Suprapubic skin (tissue), 4 donors: Measurements from ENCODE around the gene YIPF2. TPM values are rescaled to one million over a fixed set of nuclear protein-coding genes. Genes with fewer than 3 reads are reported as not detected.

Experiments used
- DNase-seq, 2 donors: peaks; one replicate each; pipeline ENCODE4 v3.0.0-alpha.2; 2019; ENCODE audit warnings: low spot score in 2 of 2
- H3K27ac ChIP-seq: fragments of 200-600 bp; sonication (generic); one replicate; pipeline ENCODE4 v1.5.1; 2019
- H3K27me3 ChIP-seq: fragments of 200-600 bp; sonication (generic); one replicate; pipeline ENCODE4 v1.5.1; 2019
- H3K36me3 ChIP-seq: fragments of 200-600 bp; sonication (generic); one replicate; pipeline ENCODE4 v1.5.1; 2019
- H3K4me1 ChIP-seq: fragments of 200-600 bp; sonication (generic); one replicate; pipeline ENCODE4 v1.5.1; 2019
- H3K4me3 ChIP-seq: fragments of 200-600 bp; sonication (generic); one replicate; pipeline ENCODE4 v1.5.1; 2019; ENCODE audit warnings: mild to moderate bottlenecking
- H3K9me3 ChIP-seq: fragments of 200-600 bp; sonication (generic); one replicate; pipeline ENCODE4 v1.5.1; 2019
- EP300 ChIP-seq: sonication (generic); formaldehyde crosslinking; IDR thresholded peaks from one replicate; pipeline ENCODE4 v1.6.1; 2017; ENCODE audit warnings: antibody characterized with exemption
- POLR2A ChIP-seq, 2 donors: fragments of 450-650 bp; IDR thresholded peaks; one replicate each; pipeline ENCODE4 v1.6.1; 2017; ENCODE audit warnings: antibody characterized with exemption in 2 of 2, mild to moderate bottlenecking in 2 of 2, moderate library complexity in 2 of 2
- POLR2AphosphoS5 ChIP-seq, 3 donors: sonication (generic); formaldehyde crosslinking; IDR thresholded peaks; one replicate each; pipeline ENCODE4 v1.6.1; 2017; ENCODE audit warnings: antibody characterized with exemption in 3 of 3
- WGBS: methylation state at CpG from one replicate; pipeline ENCODE4 v1.1.5; 2018; 5-methylcytosine and 5-hydroxymethylcytosine counted together
- total RNA-seq, 4 donors: library from RNA; depleted of rRNA; stranded (reverse); fragments of >200 nt; gene quantifications; one replicate each; pipeline ENCODE4 v1.1.0, GENCODE V29; 2016
- TF ChIP-seq, protein P1 (sequence below), 2 donors: fragments of 200-600 bp in 1 of 2; fragments of 450-650 bp in 1 of 2; sonication (generic) in 1 of 2; IDR thresholded peaks; one replicate each; pipeline ENCODE4 v1.5.1; 2016 to 2019; ENCODE audit warnings: antibody characterized with exemption in 2 of 2, mild to moderate bottlenecking in 1 of 2, moderate library complexity in 1 of 2

YIPF2 gene
- total RNA-seq, 4 donors from 2014 or later = 32.4 to 68.0 (median 50.2) TPM

DNA sequence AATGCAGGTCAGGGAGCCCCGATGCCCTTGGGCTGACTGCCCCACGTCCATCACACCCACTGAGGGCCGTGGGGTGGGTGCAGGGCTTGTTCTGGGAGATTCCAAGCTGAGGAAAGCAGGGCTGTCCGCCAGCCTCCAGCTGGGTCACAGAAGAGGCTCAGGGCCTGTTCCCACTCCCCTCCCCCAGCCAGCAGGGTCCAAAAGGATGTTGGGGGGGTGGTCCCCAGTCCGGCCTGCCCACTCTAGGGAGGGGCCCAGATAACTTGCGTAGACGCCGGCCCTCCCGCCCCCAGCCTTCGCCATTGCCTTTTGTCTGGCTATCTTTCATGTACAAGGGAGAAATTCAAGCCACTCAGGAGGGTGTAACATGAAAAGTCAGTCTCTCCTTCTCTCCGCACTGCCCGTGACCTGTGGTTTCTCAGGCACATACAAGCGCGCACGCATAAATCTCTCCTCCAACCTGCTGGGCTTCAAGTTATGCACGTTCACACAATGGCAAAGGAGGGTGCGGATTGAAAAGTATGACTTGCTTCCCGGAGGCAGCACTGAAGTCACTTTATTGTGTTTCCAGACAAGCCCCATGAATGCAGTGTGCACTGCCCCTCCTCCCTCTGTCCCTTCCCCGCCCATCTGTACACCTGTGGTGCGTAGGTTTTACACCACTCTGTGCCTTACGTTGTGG, 36.9 kb downstream of the YIPF2 start:
- peaks cover 61% of the 10 kb centered on the region for H3K4me1 ChIP-seq
- no peaks in the 10 kb centered on the region for H3K27me3 ChIP-seq
- TF ChIP-seq POLR2A (IDR thresholded peaks at IDR 0.05) = no peak
- TF ChIP-seq, protein P1, sequence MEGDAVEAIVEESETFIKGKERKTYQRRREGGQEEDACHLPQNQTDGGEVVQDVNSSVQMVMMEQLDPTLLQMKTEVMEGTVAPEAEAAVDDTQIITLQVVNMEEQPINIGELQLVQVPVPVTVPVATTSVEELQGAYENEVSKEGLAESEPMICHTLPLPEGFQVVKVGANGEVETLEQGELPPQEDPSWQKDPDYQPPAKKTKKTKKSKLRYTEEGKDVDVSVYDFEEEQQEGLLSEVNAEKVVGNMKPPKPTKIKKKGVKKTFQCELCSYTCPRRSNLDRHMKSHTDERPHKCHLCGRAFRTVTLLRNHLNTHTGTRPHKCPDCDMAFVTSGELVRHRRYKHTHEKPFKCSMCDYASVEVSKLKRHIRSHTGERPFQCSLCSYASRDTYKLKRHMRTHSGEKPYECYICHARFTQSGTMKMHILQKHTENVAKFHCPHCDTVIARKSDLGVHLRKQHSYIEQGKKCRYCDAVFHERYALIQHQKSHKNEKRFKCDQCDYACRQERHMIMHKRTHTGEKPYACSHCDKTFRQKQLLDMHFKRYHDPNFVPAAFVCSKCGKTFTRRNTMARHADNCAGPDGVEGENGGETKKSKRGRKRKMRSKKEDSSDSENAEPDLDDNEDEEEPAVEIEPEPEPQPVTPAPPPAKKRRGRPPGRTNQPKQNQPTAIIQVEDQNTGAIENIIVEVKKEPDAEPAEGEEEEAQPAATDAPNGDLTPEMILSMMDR (IDR thresholded peaks at IDR 0.05) = no peak
- TF ChIP-seq POLR2AphosphoS5 (IDR thresholded peaks at IDR 0.05) = no peak
- no peak for TF ChIP-seq EP300
- no peak overlapping the region for H3K4me3 ChIP-seq
- H3K27ac ChIP-seq = peak overlapping the region; percentile 78
- no peaks in the 10 kb centered on the region for H3K9me3 ChIP-seq
- 46% methylated on average over 16 of the region's 21 CpGs for WGBS
- no peak for DNase-seq
- H3K36me3 ChIP-seq = no peaks in the 10 kb centered on the region

DNA sequence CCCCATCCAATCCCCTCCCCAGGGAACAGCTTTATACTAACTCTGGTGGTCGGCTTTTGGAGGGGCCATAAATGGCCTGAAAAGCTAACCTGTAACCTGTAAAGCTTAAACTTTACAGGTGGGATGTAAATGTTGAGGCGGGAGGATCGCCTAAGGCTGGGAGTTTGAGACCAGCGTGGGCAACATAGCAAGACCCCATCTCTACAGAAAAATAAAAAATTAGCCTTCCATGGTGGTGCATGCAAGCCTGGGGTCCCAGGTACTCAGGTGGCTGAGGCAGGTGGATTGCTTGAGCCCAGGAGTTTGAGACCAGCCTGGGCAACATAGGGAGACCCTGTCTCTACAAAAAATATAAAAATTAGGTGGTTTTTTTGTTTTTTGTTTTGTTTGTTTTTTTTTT, 38.6 kb downstream of the YIPF2 start:
- no peaks in the 10 kb centered on the region for H3K9me3 ChIP-seq
- 94% methylated on average over 4 of the region's 4 CpGs for WGBS
- H3K27ac ChIP-seq = no peak overlapping the region
- peaks cover 60% of the 10 kb centered on the region for H3K4me1 ChIP-seq
- no peak for TF ChIP-seq EP300
- TF ChIP-seq POLR2A (IDR thresholded peaks at IDR 0.05) = no peak
- no peak for TF ChIP-seq POLR2AphosphoS5 (IDR thresholded peaks at IDR 0.05)
- TF ChIP-seq, protein P1 (IDR thresholded peaks at IDR 0.05) = no peak
- no peak overlapping the region for H3K4me3 ChIP-seq
- no peak for DNase-seq
- no peaks in the 10 kb centered on the region for H3K27me3 ChIP-seq
- no peaks in the 10 kb centered on the region for H3K36me3 ChIP-seq

DNA sequence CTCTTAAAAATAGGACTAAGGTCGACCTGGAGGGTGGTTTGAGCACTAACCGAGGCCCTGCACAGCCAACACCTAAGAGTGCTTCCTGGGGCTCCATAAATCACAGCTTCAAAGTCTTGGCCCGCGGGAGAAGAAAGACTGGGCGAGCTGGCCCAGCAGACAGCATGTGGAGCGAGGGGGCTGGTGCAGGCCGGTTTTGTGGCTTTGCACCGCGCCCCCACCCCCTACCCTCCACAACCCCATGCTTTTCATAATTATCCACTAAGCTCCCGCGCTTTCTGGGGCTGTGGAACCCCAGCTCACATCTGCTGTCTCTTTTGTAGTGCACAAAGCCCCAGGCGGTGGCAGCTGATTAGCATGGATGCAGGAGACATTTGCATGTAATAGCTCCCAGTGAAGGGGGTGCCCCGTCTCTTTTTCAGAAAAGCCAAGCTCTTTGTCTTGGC, 40.0 kb downstream of the YIPF2 start:
- H3K27me3 ChIP-seq = no peaks in the 10 kb centered on the region
- H3K36me3 ChIP-seq = no peaks in the 10 kb centered on the region
- no peak overlapping the region for H3K4me3 ChIP-seq
- no peak overlapping the region for H3K27ac ChIP-seq
- H3K9me3 ChIP-seq = no peaks in the 10 kb centered on the region
- TF ChIP-seq POLR2A (IDR thresholded peaks at IDR 0.05) (no peak), POLR2AphosphoS5 (IDR thresholded peaks at IDR 0.05) (no peak), EP300 (no peak)
- TF ChIP-seq, protein P1 (IDR thresholded peaks at IDR 0.05) = no peak
- H3K4me1 ChIP-seq = peaks cover 58% of the 10 kb centered on the region
- 41% methylated on average over 7 of the region's 13 CpGs for WGBS
- DNase-seq = no peak

GRCh38 chr19:10887616-10888367, 40.6 kb downstream of the YIPF2 start:
- Histone ChIP-seq H3K36me3 (no peaks in the 10 kb centered on the region), H3K27ac (no peak overlapping the region), H3K4me3 (no peak overlapping the region), H3K27me3 (no peaks in the 10 kb centered on the region), H3K9me3 (no peaks in the 10 kb centered on the region), H3K4me1 (peaks cover 57% of the 10 kb centered on the region)
- TF ChIP-seq EP300 (no peak), POLR2AphosphoS5 (IDR thresholded peaks at IDR 0.05) (no peak), POLR2A (IDR thresholded peaks at IDR 0.05) (no peak)
- TF ChIP-seq, protein P1 (IDR thresholded peaks at IDR 0.05) = no peak
- no peak for DNase-seq
- WGBS = 75% methylated on average over 9 of the region's 9 CpGs
